HG03457 (cell line): ENCODE data around the gene LMAN2.
"Not testable (repeated sequence)": the region's sequence is repeated elsewhere in the genome, so short reads cannot be mapped to it uniquely, and the experiment has no call there.

Experiments used
- ATAC-seq: cut with Tn5 transposase; IDR thresholded peaks from one replicate; pipeline ENCODE4 v1.9.1; 2021; ENCODE audit warnings: moderate number of reproducible peaks; ENCODE audit not compliant: unreplicated experiment

LMAN2 gene

DNA sequence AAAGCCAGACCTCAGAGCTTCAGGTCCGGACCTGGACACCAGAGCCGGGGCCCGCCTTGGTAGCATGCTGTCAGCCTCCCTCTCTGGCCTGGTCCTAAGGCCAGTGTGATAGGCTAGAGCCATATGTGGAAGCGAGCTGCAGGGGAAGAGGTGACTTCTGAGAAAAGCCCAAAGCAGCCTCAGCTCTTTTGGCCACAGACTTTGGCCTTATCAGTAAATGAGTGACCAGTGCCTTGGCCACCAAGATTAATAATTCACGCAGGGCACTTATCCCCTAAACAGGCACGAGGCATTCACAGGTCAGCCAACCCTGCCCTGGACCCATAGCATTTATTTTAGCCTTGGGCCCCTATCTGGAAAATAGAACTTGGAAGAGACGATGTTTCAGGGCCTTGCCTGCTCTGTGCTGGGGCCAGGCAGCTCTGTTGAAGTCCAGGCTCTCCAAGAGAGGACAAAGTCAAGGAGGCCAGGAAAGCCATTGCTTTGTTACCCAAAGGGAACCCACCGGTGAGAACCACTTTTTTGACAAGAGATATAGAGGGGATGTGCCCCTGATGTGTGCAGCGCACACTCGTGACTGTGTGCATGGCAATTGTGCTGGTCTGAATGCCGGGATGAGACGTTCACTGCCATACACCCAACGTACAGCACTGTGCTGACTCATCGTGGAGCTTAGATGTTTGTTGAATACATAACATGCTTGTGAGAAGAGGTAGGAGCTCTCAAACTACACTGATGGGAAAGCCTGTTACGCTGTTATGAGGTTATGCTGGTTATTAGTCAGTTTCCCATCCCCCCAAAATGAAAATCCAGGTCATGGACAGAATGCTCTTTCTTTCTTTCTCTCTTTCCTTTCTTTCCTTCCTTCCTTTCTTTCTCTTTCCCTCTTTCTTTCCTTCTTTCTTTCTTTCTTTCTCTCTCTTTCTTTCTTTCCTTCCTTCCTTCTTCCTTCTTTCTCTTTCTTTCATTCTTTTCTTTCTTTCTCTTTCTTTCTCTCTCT, 27.7 kb upstream of the LMAN2 start:
- no peak for ATAC-seq

- no peak for ATAC-seq
Observed at GRCh38 chr5:177377851-177378776, 26.6 kb upstream of the LMAN2 start.

GRCh38 chr5:177376107-177376506, 24.6 kb upstream of the LMAN2 start:
- ATAC-seq: no peak

- not testable (repeated sequence) for ATAC-seq
Observed at GRCh38 chr5:177375516-177375915, 24.0 kb upstream of the LMAN2 start.

GRCh38 chr5:177374211-177374610, 22.7 kb upstream of the LMAN2 start:
- no peak for ATAC-seq

DNA sequence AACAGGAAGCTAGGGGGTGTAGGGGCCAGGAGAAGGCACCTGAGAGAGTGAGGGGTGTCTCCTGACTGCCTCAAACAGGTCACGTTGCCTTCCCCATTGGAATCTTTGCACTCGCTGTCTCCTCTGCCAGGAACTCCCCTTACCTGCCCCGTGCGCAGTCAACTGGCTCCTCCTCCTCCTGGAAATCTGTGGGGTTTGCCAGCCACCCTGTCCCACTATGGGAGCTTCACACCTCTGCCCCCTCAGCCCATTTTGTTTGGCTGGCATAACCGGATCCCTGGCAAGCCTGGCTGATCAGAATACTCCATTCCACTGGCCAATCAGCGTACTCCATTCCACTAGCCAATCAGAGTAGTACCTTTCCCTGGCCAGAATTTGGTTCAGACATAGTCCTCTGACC, 22.3 kb upstream of the LMAN2 start:
- no peak for ATAC-seq

DNA sequence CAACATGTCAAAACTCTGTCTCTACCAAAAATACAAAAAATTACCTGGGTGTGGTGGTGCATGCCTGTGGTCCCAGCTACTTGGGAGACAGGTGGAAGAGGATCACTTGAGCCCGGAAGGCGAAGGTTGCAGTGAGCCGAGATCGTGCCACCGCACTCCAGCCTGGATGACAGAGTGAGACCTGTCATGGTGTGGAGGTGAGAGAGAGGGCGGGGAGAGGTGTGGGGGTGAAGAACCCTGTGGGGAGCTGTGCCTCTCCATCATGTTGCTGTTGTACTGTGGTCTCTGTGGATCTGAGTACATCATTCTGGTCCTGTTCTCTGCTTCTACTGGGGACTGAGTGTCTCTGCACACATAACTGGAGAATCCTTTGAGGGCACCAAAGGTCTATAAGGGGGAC, 21.4 kb upstream of the LMAN2 start:
- ATAC-seq: no peak

- no peak for ATAC-seq
Observed at GRCh38 chr5:177372034-177372896, 20.8 kb upstream of the LMAN2 start.

- ATAC-seq: no peak
Observed at GRCh38 chr5:177371120-177372033, 19.9 kb upstream of the LMAN2 start.

GRCh38 chr5:177370488-177371119, 19.1 kb upstream of the LMAN2 start:
- peak; percentile 39 for ATAC-seq

GRCh38 chr5:177369645-177370440, 18.4 kb upstream of the LMAN2 start:
- ATAC-seq: no peak

DNA sequence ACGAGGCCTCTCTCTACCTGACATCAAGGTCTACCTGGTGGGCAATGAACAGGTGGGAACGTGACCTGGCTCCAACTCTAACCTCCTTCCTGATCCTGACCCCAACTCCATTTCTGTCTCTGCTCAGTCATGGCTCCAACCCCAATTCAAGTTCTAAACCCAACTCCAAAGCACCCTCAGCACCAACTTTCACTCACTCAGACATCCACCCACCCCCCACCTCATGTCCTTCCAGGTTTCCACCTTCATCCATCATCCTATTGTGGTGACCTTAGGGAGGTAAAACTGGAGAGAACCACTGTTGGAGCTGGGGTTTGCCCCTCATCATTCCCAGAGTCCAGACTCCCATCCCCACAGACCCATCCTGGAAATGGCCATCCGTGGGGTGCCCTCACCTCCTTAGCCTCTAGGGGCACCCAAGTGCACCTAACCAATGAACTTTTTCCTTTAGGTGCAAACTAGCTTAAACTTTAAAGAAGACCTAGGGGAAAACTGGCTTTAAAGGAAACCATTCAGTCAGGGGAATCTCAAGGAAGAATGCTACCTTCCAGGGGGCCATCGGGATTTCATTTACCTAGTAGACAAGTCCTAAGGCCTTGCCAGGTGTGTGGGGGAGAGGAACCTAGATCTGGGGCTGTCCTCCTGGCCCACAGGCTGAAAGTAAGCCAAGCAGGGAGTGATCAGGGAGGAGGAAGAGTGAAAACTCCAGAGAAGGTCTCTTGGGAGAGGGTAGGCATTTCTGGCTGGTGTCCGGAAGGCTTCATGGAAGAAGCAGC, 17.6 kb upstream of the LMAN2 start:
- ATAC-seq: no peak

DNA sequence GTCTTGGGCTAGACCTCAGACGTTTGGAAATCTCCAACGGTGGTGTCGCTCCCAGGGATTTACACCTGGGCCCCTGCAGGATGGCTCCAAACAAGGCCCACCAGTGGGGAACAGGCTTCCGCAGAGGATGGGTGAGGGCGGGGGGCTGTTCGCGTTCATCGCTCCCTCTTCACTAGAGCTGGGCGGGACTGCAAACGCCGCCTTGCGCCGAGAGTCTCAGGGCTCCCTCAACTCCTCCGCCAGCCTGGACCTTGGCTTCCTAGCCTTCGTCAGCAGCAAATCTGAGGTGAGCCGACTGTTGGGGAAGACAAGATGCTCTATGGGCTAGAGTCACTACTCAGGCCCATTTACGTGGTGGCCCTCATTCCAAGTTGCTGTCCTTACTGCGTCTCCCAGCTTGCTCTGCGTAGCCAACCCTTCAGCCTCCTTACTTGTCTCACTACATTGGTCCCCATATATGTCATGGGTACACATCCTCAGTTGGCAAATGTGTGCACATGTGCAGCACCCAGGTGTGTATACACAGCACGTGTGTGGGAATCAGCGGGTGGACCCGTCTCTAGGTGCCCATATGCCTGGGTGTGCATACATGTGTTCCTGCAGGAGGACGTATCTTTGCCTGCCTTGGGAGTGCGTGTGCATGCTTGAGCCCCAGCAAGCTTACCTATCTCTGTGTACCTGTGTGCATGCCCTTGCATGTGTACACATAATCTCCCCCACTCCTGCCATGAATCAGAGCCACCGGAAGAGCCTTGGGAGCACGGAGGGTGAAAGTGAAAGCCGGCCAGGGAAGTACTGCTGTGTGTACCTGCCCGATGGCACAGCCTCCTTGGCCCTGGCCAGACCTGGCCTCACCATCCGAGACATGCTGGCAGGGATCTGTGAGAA, 16.8 kb upstream of the LMAN2 start:
- no peak for ATAC-seq

GRCh38 chr5:177367323-177367848, 15.9 kb upstream of the LMAN2 start:
- ATAC-seq: no peak

- ATAC-seq: no peak
Observed at GRCh38 chr5:177366528-177367322, 15.3 kb upstream of the LMAN2 start.
